ENCODE measurements around the gene IQCM.

GRCh38 chr4:149754526-149754925, 61.1 kb downstream of the IQCM start:
- TF ChIP-seq CTCF (conservative IDR thresholded peaks at IDR 0.05; ENCODE audit: low read length) (no peak), EZH2phosphoT487 (IDR thresholded peaks at IDR 0.05; ENCODE audit: borderline replicate concordance, low read depth, low read length) (no peak)
